H1 (cell line): ENCODE results near the gene CKAP5. TPM values are rescaled to one million over a fixed set of nuclear protein-coding genes. Genes with fewer than 3 reads are reported as not detected.

ENCODE experiments used
- CTCF ChIA-PET: fragments of 300-600 bp; sonication (Branson Sonifier 250); formaldehyde crosslinking; loops from one replicate; lab custom pipeline; 2021; ENCODE audit not compliant: partially characterized antibody; lab: Charles Lee
- POLR2A ChIA-PET: fragments of 300-600 bp; sonication (Branson Sonifier 250); formaldehyde crosslinking; loops from one replicate; lab custom pipeline; 2021; ENCODE audit warnings: inconsistent platforms; ENCODE audit not compliant: partially characterized antibody; lab: Charles Lee
- DNase-seq, 2 experiments: peaks; one replicate each; pipeline versions ENCODE4 v3.0.0 to v3.0.0-alpha.2; 2010 to 2022; ENCODE audit warnings: low spot score in 2 of 2, low read depth in 1 of 2, mixed read lengths in 1 of 2
- FAIRE-seq: peaks from 2 replicates; lab custom pipeline; 2011; peaks lifted over from hg19 to GRCh38; lab: Jason Lieb, UNC
- H2AFZ ChIP-seq: 2 replicates; pipeline ENCODE4 v1.8.1; 2012; ENCODE audit warnings: low read length, inconsistent platforms
- H2AK5ac ChIP-seq: 2 replicates; pipeline ENCODE4 v1.6.1; 2013; ENCODE audit warnings: low read depth, low read length
- H2BK120ac ChIP-seq: replicated peaks from 2 replicates; pipeline ENCODE3; 2013; ENCODE audit warnings: low read depth, low read length, inconsistent platforms
- H2BK12ac ChIP-seq: 2 replicates; pipeline ENCODE4 v1.6.1; 2013; ENCODE audit warnings: low read depth, low read length
- H2BK15ac ChIP-seq: 2 replicates; pipeline ENCODE4 v1.6.1; 2013; ENCODE audit warnings: low read length
- H2BK20ac ChIP-seq: 2 replicates; pipeline ENCODE4 v1.6.1; 2013; ENCODE audit warnings: low read length
- H2BK5ac ChIP-seq: 2 replicates; pipeline ENCODE4 v1.6.1; 2013; ENCODE audit warnings: low read depth, low read length
- H3K14ac ChIP-seq: 2 replicates; pipeline ENCODE4 v1.6.1; 2013; ENCODE audit warnings: inconsistent platforms; ENCODE audit not compliant: insufficient read length
- H3K18ac ChIP-seq: 2 replicates; pipeline ENCODE4 v1.6.1; 2013; ENCODE audit warnings: low read length; ENCODE audit errors: extremely low read depth
- H3K23ac ChIP-seq: 2 replicates; pipeline ENCODE4 v1.6.1; 2013; ENCODE audit warnings: inconsistent platforms; ENCODE audit not compliant: insufficient read length
- H3K23me2 ChIP-seq: 2 replicates; pipeline ENCODE4 v1.6.1; 2013; ENCODE audit warnings: low read depth, low read length
- H3K27ac ChIP-seq: 2 replicates; pipeline ENCODE4 v1.6.1; 2011; ENCODE audit warnings: low read depth, low read length, inconsistent platforms
- H3K27me3 ChIP-seq, 4 experiments: replicated peaks in 1 of 4; 1 replicate in 1 of 4; 2 replicates in 3 of 4; pipeline versions ENCODE4 v1.6.1 to v1.8.1; 2011 to 2013; ENCODE audit warnings: low read length in 3 of 4, mild to moderate bottlenecking in 3 of 4, inconsistent platforms in 2 of 4, mixed read lengths in 2 of 4, moderate library complexity in 1 of 4; ENCODE audit not compliant: control insufficient read depth in 3 of 4, insufficient read depth in 3 of 4; ENCODE audit errors: extremely low read depth in 1 of 4
- H3K36me3 ChIP-seq, 4 experiments: 2 replicates each; pipeline versions ENCODE4 v1.6.1 to v1.8.1; 2011 to 2013; ENCODE audit warnings: mild to moderate bottlenecking in 4 of 4, low read length in 3 of 4, moderate library complexity in 2 of 4, control low read depth in 1 of 4, inconsistent platforms in 1 of 4; ENCODE audit not compliant: insufficient read depth in 4 of 4, control insufficient read depth in 2 of 4
- H3K4ac ChIP-seq: replicated peaks from 2 replicates; pipeline ENCODE3; 2013; ENCODE audit warnings: low read length, low read depth, mixed read lengths, inconsistent platforms; ENCODE audit not compliant: insufficient read length
- H3K4me1 ChIP-seq, 4 experiments: replicated peaks in 1 of 4; 1 replicate in 1 of 4; 2 replicates in 3 of 4; pipeline versions ENCODE4 v1.6.1 to v1.8.1; 2011 to 2013; ENCODE audit warnings: low read length in 3 of 4, inconsistent platforms in 2 of 4, mixed read lengths in 1 of 4; ENCODE audit not compliant: insufficient read depth in 4 of 4, control insufficient read depth in 3 of 4
- H3K4me2 ChIP-seq, 2 experiments: 2 replicates each; pipeline versions ENCODE4 v1.6.1 to v1.8.1; 2011 to 2013; ENCODE audit warnings: low read depth in 2 of 2, low read length in 2 of 2, control low read depth in 1 of 2, inconsistent platforms in 1 of 2, mild to moderate bottlenecking in 1 of 2; ENCODE audit not compliant: insufficient read depth in 1 of 2
- H3K4me3 ChIP-seq, 4 experiments: fragments of 200-600, 300-600 bp in 1 of 4; sonication (generic), shearing (Covaris generic), sonication (Bioruptor Twin) in 1 of 4; 2 replicates each; pipeline versions ENCODE4 v1.5.1 to v1.8.1; 2011 to 2016; ENCODE audit warnings: low read length in 4 of 4, low read depth in 3 of 4, control low read depth in 2 of 4, inconsistent platforms in 2 of 4, mild to moderate bottlenecking in 2 of 4, mixed read lengths in 1 of 4, moderate library complexity in 1 of 4; ENCODE audit not compliant: insufficient read depth in 2 of 4; ENCODE audit errors: extremely low read depth in 1 of 4
- H3K56ac ChIP-seq: replicated peaks from 2 replicates; pipeline ENCODE3; 2013; ENCODE audit warnings: low read depth, mild to moderate bottlenecking, mixed read lengths, low read length, inconsistent platforms; ENCODE audit not compliant: insufficient read length
- H3K79me1 ChIP-seq: 2 replicates; pipeline ENCODE4 v1.6.1; 2013; ENCODE audit warnings: low read depth, low read length, control low read depth
- H3K79me2 ChIP-seq, 2 experiments: 2 replicates each; pipeline versions ENCODE4 v1.6.1 to v1.8.1; 2012 to 2013; ENCODE audit warnings: low read length in 2 of 2, mild to moderate bottlenecking in 2 of 2, inconsistent platforms in 1 of 2; ENCODE audit not compliant: insufficient read depth in 2 of 2, control insufficient read depth in 1 of 2
- H3K9ac ChIP-seq, 4 experiments: replicated peaks in 1 of 4; 1 replicate in 1 of 4; 2 replicates in 3 of 4; pipeline versions ENCODE4 v1.6.1 to v1.8.1; 2011 to 2013; ENCODE audit warnings: low read depth in 3 of 4, low read length in 3 of 4, control low read depth in 2 of 4, mild to moderate bottlenecking in 2 of 4, moderate library complexity in 2 of 4, inconsistent platforms in 1 of 4; ENCODE audit errors: extremely low read depth in 1 of 4
- H3K9me3 ChIP-seq, 2 experiments: 2 replicates each; pipeline versions ENCODE4 v1.6.1 to v1.8.1; 2012 to 2013; ENCODE audit warnings: mild to moderate bottlenecking in 2 of 2, moderate library complexity in 2 of 2, control low read depth in 1 of 2, inconsistent platforms in 1 of 2, low read depth in 1 of 2, low read length in 1 of 2, mixed read lengths in 1 of 2; ENCODE audit not compliant: insufficient read depth in 2 of 2
- H4K20me1 ChIP-seq, 2 experiments: replicated peaks in 1 of 2; 2 replicates each; pipeline versions ENCODE3 to v1.8.1; 2011 to 2013; ENCODE audit warnings: inconsistent platforms in 2 of 2, low read length in 2 of 2, mild to moderate bottlenecking in 1 of 2; ENCODE audit not compliant: insufficient read depth in 2 of 2, control insufficient read depth in 1 of 2
- H4K5ac ChIP-seq: 2 replicates; pipeline ENCODE4 v1.6.1; 2013; ENCODE audit warnings: low read length, low read depth, mixed read lengths, inconsistent platforms; ENCODE audit not compliant: insufficient read length
- H4K8ac ChIP-seq: 2 replicates; pipeline ENCODE4 v1.8.0; 2013; ENCODE audit warnings: mild to moderate bottlenecking, moderate library complexity, low read length, inconsistent platforms; ENCODE audit not compliant: insufficient read depth; ENCODE audit errors: extremely low read depth
- H4K91ac ChIP-seq: replicated peaks from 2 replicates; pipeline ENCODE3; 2013; ENCODE audit warnings: low read length, mixed read lengths, inconsistent platforms; ENCODE audit not compliant: insufficient read length
- CBX5 ChIP-seq: fragments of 300-800, 300-1000 bp; sonication (generic); IDR thresholded peaks from 2 replicates; pipeline ENCODE4 v1.7.1; 2016; ENCODE audit warnings: antibody characterized with exemption, low read length, low read depth
- EP300 ChIP-seq, 2 experiments: IDR thresholded peaks; 1 replicate in 1 of 2; 2 replicates in 1 of 2; pipeline ENCODE4 v1.6.1; 2011 to 2012; ENCODE audit warnings: low read depth in 2 of 2, low read length in 2 of 2, mild to moderate bottlenecking in 2 of 2, borderline replicate concordance in 1 of 2, inconsistent platforms in 1 of 2, moderate library complexity in 1 of 2
- POU5F1 ChIP-seq: IDR thresholded peaks from 2 replicates; pipeline ENCODE4 v1.6.1; 2011; ENCODE audit warnings: low read depth, mild to moderate bottlenecking, low read length, moderate library complexity
- WGBS, 2 experiments: shearing (Covaris generic) in 1 of 2; methylation state at CpG; one replicate each; pipeline versions ENCODE4 v1.1.6 to v1.1.7; 2013 to 2015; ENCODE audit warnings: low lambda C conversion rate in 2 of 2, mixed read lengths in 2 of 2, inconsistent platforms in 1 of 2, low coverage in 1 of 2, missing lambda C conversion rate in 1 of 2; ENCODE audit not compliant: insufficient replicate concordance in 2 of 2, insufficient coverage in 1 of 2, insufficient read length in 1 of 2; ENCODE audit errors: extremely low coverage in 1 of 2, missing lambda C conversion rate in 1 of 2; 5-methylcytosine and 5-hydroxymethylcytosine counted together
- polyA plus RNA-seq, 7 experiments: library from polyadenylated mRNA; depleted of rRNA in 3 of 7; stranded (reverse) in 5 of 7; unstranded in 2 of 7; fragments of >200 nt in 5 of 7; fragments of 200-250 nt in 2 of 7; gene quantifications; 1 replicate in 5 of 7; 2 replicates in 1 of 7; 4 replicates in 1 of 7; pipeline versions ENCODE4 v1.2.1 to v1.2.3, GENCODE V29; 2011 to 2013; ENCODE audit warnings: missing spikeins in 2 of 7, mixed read lengths in 2 of 7
- total RNA-seq: library from RNA; stranded (reverse); fragmentation: NEBNext Ultra II Directional; extraction: Animal tissue kit (Norgen Biotek cat#: 25700); gene quantifications from 2 replicates; pipeline ENCODE4 v1.2.1, GENCODE V29; 2021

CKAP5 gene
- total and polyA plus RNA-seq, 2 of the 8 experiments (the other 6 are each of a cell fraction or from before 2014, with no cell fraction given), result 64.8 to 185 TPM

GRCh38 chr11:46759196-46759595 lies 86.9 kb downstream of the CKAP5 start:
- 96% methylated on average over 6 of the region's 6 CpGs; no CpG with 5 or more reads in 1 of the 2 experiments for WGBS, 2 experiments
- ChIA-PET POLR2A (no interaction called here), CTCF (interaction anchor here (1.1 kb wide), 1 partner anchor 10 kb away, joined by 3 read pairs; no protein-coding TSS in a partner anchor)
- Histone ChIP-seq H2BK5ac (no peak overlapping the region), H3K4me1 (no peaks in the 10 kb centered on the region), H3K18ac (no peak overlapping the region), H2BK120ac (no peak overlapping the region), H3K36me3 (peaks cover 25 to 89% (median 72%) of the 10 kb centered on the region in 4 experiments), H3K79me1 (no peaks in the 10 kb centered on the region), H2BK20ac (no peak overlapping the region), H3K4me3 (no peak overlapping the region), H2BK12ac (no peak overlapping the region), H3K23ac (no peak overlapping the region), H3K4me2 (no peak overlapping the region), H3K56ac (no peak overlapping the region), H3K14ac (no peak overlapping the region), H2AFZ (no peak overlapping the region), H3K4ac (no peak overlapping the region), H2AK5ac (no peak overlapping the region), H4K8ac (no peak overlapping the region), H4K5ac (no peak overlapping the region), H3K23me2 (no peaks in the 10 kb centered on the region), H3K27me3 (no peaks in the 10 kb centered on the region; a peak in 1 of 7 replicates), H3K27ac (no peak overlapping the region), H2BK15ac (no peak overlapping the region), H3K9ac (no peak overlapping the region), H3K9me3 (no peaks in the 10 kb centered on the region), H3K79me2 (no peaks in the 10 kb centered on the region), H4K20me1 (peaks cover 2 to 3% of the 10 kb centered on the region in 2 experiments), H4K91ac (no peak overlapping the region)
- FAIRE-seq (no peak), DNase-seq (no peak)
- TF ChIP-seq POU5F1 (no peak), CBX5 (no peak), EP300 (IDR thresholded peaks at IDR 0.05; ENCODE audit: borderline replicate concordance in 1 of 2, low read depth in 2 of 2, low read length in 2 of 2) (no peak)
